Stomach smooth muscle (tissue), 2 donors: ENCODE data around the gene HNRNPLL.
"Not testable (repeated sequence)": the region's sequence is repeated elsewhere in the genome, so short reads cannot be mapped to it uniquely, and the experiment has no call there.

Experiments used
- H3K27ac ChIP-seq: one replicate; pipeline ENCODE4 v1.7.0; 2013; ENCODE audit warnings: mild to moderate bottlenecking, low read length, inconsistent platforms
- H3K27me3 ChIP-seq, 2 donors: one replicate each; pipeline ENCODE4 v1.7.0; 2013; ENCODE audit warnings: low read length in 2 of 2; ENCODE audit not compliant: insufficient read depth in 2 of 2, control insufficient read depth in 1 of 2
- H3K36me3 ChIP-seq, 2 donors: one replicate each; pipeline ENCODE4 v1.7.0; 2013; ENCODE audit warnings: low read length in 2 of 2; ENCODE audit not compliant: control insufficient read depth in 2 of 2, insufficient read depth in 2 of 2
- H3K4me1 ChIP-seq: one replicate; pipeline ENCODE4 v1.7.0; 2013; ENCODE audit warnings: low read length; ENCODE audit not compliant: control insufficient read depth, insufficient read depth
- H3K4me3 ChIP-seq, 2 donors: one replicate each; pipeline ENCODE4 v1.7.0; 2013; ENCODE audit warnings: low read length in 2 of 2
- H3K9ac ChIP-seq, 2 donors: one replicate each; pipeline ENCODE4 v1.7.0; 2013; ENCODE audit warnings: low read length in 2 of 2, mild to moderate bottlenecking in 1 of 2
- H3K9me3 ChIP-seq, 2 donors: one replicate each; pipeline ENCODE4 v1.7.0; 2013; ENCODE audit warnings: low read length in 2 of 2; ENCODE audit not compliant: control insufficient read depth in 2 of 2
- donor health status: healthy.
- donor health status: Pancreatic carcinoma.

Gene HNRNPLL

DNA sequence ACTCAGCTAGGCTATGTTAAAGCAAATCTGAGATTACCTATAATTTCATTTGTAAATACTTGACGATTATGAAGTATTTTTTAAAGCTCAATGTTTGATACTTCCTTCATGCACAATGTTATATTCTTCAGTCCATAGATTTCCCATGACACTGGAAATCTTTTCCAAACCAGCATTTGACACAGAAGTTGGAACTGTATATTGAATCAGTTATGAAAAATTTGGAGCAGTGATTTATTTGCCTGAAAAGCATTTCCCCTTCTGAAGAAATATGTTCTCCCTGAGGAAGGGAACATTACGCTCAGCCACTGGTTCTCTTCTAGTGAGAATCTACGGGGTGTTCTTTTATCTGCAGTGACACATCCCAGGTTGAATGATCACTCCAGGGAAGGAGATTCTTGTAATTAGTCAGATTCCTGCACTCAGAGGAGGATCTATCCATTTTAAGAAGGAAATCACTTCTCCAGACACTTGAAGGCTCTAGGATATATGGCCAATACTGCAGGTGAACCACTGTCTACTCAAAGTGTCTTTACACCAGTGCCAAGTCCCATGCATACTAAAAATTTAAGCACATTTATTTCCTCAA, 64.7 kb downstream of the HNRNPLL start:
- Histone ChIP-seq H3K4me3 (no peak overlapping the region), H3K27ac (no peak overlapping the region), H3K9ac (no peak overlapping the region), H3K9me3 (no peaks in the 10 kb centered on the region), H3K4me1 (peaks cover 33% of the 10 kb centered on the region), H3K36me3 (no peaks in the 10 kb centered on the region), H3K27me3 (peaks cover 0 to 2% of the 10 kb centered on the region in 2 donors)

DNA sequence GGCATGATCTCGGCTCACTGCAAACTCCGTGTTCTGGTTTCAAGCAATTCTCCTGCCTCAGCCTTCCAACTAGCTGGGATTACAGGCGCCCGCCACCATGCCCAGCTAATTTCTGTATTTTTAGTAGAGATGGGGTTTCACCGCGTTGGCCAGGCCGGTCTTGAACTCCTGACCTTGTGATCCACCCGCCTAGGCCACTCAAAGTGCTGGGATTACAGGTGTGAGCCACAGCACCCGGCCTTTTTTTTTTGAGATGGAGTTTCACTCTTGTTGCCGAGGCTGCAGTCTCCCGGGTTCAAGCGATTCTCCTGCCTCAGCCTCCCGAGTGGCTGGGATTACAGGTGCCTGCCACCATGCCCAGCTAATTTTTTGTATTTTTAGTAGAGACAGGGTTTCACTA, 65.4 kb downstream of the HNRNPLL start:
- H3K27me3 ChIP-seq, H3K4me3 ChIP-seq, H3K9ac ChIP-seq, H3K36me3 ChIP-seq, H3K9me3 ChIP-seq, H3K27ac ChIP-seq: not testable (repeated sequence)
- H3K4me1 ChIP-seq, result peaks cover 41% of the 10 kb centered on the region

DNA sequence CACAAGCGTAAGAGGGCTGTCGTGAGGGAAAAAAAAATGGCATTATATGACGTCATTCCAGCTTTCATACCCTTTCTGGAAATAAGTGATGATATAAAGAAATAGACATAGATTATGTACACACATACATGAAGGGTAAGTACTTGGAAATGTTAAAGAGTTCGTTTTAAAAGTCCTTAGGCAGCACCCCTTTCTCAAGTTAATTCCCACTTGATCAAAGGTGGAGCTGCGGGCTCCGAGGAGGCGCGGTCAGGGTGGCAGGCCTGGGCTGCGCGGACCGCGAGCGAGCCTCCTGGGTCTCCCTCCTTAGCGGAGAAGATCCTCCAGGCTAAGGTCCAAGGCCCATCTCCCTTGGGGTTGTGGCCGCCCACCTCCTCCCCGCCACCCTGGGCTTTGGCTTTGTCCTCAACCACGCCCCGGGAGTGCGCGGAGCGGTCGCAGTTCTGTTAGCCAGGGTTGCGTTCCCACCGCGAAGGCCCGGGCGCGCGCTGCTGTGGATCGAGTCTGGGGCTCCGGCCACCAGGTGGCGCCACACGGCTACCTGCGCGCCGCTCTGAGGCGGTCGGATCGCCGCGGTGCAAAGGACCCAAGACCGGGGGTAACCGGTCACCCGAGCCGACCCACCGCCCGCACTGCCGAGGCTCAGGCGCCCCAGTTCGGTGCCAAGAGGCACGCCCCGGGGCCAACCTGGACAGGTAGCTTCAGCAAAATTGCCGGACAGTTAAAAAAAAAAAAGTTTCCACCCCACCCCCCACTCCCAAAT, 66.8 kb downstream of the HNRNPLL start:
- no peaks in the 10 kb centered on the region for H3K36me3 ChIP-seq
- peaks cover 36% of the 10 kb centered on the region for H3K4me1 ChIP-seq
- peak overlapping the region; percentile 77 for H3K4me3 ChIP-seq
- peak overlapping the region; percentile 78 to 89 for H3K9ac ChIP-seq
- no peaks in the 10 kb centered on the region for H3K9me3 ChIP-seq
- peak overlapping the region; percentile 76 for H3K27ac ChIP-seq
- peaks cover 0 to 2% of the 10 kb centered on the region in 2 donors for H3K27me3 ChIP-seq

DNA sequence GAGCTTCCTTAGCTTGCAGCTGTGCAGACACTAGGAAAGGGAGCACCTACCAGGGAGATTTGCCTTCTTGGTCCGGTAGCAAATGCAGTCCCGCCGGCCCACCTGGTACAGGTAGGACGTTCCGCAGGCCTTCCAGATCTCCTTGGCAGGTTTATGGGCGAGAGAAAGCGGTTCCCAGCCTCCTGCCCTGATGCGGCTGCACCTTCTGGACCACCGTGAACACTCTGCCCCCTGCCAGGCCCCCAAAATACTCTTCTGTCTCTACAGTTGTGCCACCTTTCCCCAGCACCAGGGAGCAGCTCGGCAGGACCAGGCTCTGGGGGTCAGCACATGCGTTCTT, 67.4 kb downstream of the HNRNPLL start:
- peaks cover 33% of the 10 kb centered on the region for H3K4me1 ChIP-seq
- H3K36me3 ChIP-seq, result no peaks in the 10 kb centered on the region
- peak overlapping the region; percentile 77 for H3K4me3 ChIP-seq
- H3K9ac ChIP-seq, result peak overlapping the region; percentile 78 to 89
- H3K27ac ChIP-seq, result peak overlapping the region; percentile 58
- peaks cover 0 to 2% of the 10 kb centered on the region in 2 donors for H3K27me3 ChIP-seq
- H3K9me3 ChIP-seq, result no peaks in the 10 kb centered on the region

DNA sequence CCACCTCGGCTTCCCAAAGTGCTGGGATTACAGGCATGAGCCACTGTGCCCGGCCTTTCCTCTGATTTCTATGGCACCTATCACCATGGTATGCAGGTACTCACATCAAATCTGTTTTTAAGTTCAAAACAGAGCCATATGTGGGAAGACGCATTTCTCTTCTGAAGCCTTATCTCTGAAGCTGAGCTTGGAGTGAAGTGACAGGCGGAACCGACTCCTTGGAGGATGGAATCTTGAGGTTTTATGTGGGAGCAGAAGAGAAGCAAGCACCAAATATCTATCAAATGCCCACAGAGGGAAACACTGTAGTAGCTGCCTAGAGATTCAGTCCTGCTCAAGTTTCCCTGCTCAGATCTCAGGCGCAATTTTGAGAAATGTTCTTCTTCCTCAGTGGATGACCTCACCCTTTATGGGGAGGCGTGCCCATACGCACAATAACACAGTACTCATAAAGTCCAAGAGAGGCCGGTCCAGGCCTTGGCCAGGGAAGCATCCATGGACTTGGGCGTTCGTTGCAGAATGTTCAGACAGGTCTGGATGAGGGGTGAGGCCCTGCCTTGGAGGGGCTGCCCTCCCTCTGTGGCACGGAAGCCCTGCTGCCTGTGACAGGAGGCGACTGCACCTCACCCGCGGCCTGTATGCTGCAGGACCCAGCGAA, 67.9 kb downstream of the HNRNPLL start:
- Histone ChIP-seq H3K4me3 (peak overlapping the region in 1 of 2 donors; percentile 77), H3K27ac (peak overlapping the region; percentile 58), H3K27me3 (peaks cover 0 to 2% of the 10 kb centered on the region in 2 donors), H3K4me1 (peaks cover 33% of the 10 kb centered on the region), H3K36me3 (no peaks in the 10 kb centered on the region), H3K9ac (no peak overlapping the region), H3K9me3 (no peaks in the 10 kb centered on the region)

DNA sequence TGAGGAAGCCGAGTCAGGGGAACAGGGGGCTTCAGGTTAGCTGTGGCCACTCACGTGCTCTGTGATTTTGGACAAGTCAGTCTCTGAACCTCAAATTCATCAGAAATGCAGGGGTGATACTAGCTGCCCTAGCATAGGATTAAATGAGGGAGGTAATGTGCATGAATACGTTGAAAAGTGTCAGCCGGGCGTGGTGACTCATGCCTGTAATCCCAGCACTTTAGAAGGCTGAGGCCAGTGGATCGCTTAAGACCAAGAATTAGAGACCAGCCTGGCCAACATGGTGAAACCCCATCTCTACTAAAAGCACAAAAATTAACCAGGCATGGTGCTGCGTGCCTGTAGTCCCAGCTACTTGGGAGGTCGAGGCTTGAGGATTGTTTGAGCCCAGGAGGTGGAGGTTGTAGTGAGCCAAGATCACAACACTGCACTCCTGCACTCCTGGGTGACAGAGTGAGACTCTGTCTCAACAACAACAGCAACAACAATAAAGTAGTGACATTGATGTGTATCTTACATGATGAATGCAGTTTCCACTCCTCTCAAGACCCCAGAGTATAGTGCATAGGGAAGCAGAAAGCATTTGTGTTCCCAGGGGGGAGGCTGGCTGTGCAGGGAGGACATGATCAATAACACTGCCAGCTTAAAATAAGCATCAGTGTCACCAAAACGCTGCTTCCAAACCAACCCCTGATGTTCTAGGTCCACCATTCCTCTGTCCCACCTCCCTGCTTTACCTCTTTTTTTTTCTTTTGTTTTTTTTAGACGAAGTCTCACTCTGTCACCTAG, 68.8 kb downstream of the HNRNPLL start:
- H3K9me3 ChIP-seq, result no peaks in the 10 kb centered on the region
- no peaks in the 10 kb centered on the region for H3K36me3 ChIP-seq
- peak overlapping the region in 1 of 2 donors; percentile 13 for H3K9ac ChIP-seq
- H3K4me3 ChIP-seq, result peak overlapping the region in 1 of 2 donors; percentile 44
- H3K4me1 ChIP-seq, result peaks cover 37% of the 10 kb centered on the region
- H3K27me3 ChIP-seq, result peaks cover 0 to under 1% of the 10 kb centered on the region in 2 donors
- peak overlapping the region; percentile 41 for H3K27ac ChIP-seq

DNA sequence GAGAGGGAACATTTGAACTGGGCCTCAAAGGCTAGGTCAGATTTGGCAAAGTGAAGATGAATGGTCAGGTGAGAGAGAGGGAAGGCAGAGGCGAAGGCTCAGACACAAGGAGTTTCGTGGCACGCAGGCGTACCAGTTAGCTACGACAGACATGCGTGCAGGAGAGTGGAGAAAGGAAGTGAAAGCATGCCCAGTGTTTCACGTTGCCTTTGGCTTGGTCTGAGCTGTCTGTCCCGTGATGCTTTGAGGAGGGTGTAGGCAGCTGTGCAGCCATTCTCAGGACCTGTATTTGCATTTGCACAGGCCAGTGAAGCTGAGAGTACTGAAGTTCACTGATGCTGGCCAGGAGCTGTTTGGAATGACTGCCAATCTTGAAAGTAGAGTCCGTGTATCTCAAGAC, 69.5 kb downstream of the HNRNPLL start:
- peak overlapping the region in 1 of 2 donors; percentile 5 for H3K9ac ChIP-seq
- H3K27me3 ChIP-seq, result no peaks in the 10 kb centered on the region
- no peaks in the 10 kb centered on the region for H3K36me3 ChIP-seq
- H3K9me3 ChIP-seq, result no peaks in the 10 kb centered on the region
- H3K4me1 ChIP-seq, result peaks cover 37% of the 10 kb centered on the region
- H3K4me3 ChIP-seq, result peak overlapping the region in 1 of 2 donors; percentile 15
- peak overlapping the region; percentile 41 for H3K27ac ChIP-seq

DNA sequence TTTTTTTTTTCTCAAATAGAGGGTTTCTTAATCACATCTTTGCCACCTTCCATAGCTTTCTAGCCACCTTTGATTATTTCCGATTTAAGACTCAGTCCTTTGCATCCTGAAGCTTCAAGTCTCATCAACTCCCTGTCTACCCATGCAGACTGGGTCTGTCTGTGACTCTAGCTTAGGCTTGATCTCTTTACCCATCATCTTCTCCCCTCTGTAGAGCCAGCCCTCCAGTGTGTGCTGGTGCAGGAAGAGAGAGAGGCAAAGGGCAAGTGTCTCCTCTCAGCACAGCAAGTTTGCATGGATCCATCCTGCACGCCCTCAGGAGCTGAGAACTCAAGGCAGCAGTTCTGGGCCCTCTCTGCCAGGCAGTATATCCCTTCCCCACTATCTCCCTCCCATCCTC, 70.4 kb downstream of the HNRNPLL start:
- Histone ChIP-seq H3K9ac (no peak overlapping the region), H3K9me3 (no peaks in the 10 kb centered on the region), H3K36me3 (no peaks in the 10 kb centered on the region), H3K27me3 (no peaks in the 10 kb centered on the region), H3K27ac (no peak overlapping the region), H3K4me1 (peaks cover 37% of the 10 kb centered on the region), H3K4me3 (no peak overlapping the region)

DNA sequence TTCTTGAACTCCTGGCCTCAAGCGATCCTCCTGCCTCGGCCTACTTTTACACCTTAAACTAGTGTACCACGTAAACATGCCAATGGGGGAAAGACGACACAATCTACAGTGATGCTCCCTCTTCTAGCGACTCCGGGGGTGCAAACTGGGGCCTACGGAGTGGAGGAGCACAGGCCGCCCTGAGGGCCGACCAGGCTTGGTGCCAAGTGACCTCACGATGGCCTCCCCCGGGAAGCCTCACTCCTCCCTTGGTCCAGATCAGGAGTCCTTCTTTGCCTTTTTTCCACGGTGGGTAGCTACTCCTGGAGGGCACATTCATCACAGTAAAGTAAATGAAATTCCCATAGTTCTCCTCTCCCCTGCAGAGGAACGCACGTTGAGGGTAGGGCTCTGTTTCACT, 73.5 kb downstream of the HNRNPLL start:
- Histone ChIP-seq H3K4me1 (peaks cover 28% of the 10 kb centered on the region), H3K4me3 (no peak overlapping the region), H3K27me3 (no peaks in the 10 kb centered on the region), H3K9ac (no peak overlapping the region), H3K36me3 (no peaks in the 10 kb centered on the region), H3K9me3 (no peaks in the 10 kb centered on the region), H3K27ac (no peak overlapping the region)

DNA sequence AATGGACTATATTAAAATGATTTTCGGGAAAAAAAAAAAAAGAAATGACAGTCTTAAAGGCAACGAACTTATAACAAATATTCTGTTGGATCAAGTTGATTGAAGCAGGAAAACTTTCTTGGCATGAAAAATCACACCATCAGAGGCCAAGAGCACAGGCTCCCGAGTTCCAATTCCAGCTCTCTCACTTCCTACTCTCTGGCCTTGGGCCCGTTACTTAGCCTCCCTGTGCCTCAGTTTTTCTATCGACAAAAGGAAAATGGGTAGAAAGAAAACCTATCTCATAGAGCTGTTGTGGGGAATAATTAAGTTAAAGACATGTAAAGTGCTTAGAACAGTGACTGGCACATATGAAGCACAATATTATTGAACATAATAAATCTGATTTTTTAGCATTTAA, 74.2 kb downstream of the HNRNPLL start:
- Histone ChIP-seq H3K9me3 (no peaks in the 10 kb centered on the region), H3K36me3 (no peaks in the 10 kb centered on the region), H3K4me1 (peaks cover 24% of the 10 kb centered on the region), H3K4me3 (peak overlapping the region; percentile 57 to 62), H3K27me3 (no peaks in the 10 kb centered on the region), H3K9ac (peak overlapping the region; percentile 66 to 71), H3K27ac (peak overlapping the region; percentile 46)
